Left lung (tissue), 10 donors: ENCODE results near the gene DYNC1LI2. TPM values are rescaled to one million over a fixed set of nuclear protein-coding genes. Genes with fewer than 3 reads are reported as not detected.

Source experiments
- ATAC-seq: fragments of 200-7000 bp; cut with Tn5 transposase; one replicate; pipeline ENCODE4 v1.9.1; 2020; ENCODE audit warnings: moderate library complexity
- DNase-seq, 4 donors: peaks; one replicate each; pipeline ENCODE4 v3.0.0-alpha.2; 2013 to 2020
- H3K27ac ChIP-seq, 2 donors: fragments of 200-600 bp; sonication (generic) in 1 of 2; one replicate each; pipeline versions ENCODE4 v1.5.0 to v1.8.0; 2020 to 2021
- H3K27me3 ChIP-seq, 2 donors: fragments of 200-600 bp; sonication (generic) in 1 of 2; one replicate each; pipeline versions ENCODE4 v1.5.0 to v1.8.0; 2020 to 2021
- H3K36me3 ChIP-seq, 2 donors: fragments of 200-600 bp; sonication (generic) in 1 of 2; one replicate each; pipeline versions ENCODE4 v1.5.0 to v1.8.0; 2020 to 2021
- H3K4me1 ChIP-seq, 2 donors: fragments of 200-600 bp; one replicate each; pipeline ENCODE4 v1.8.0; 2021
- H3K4me3 ChIP-seq, 2 donors: fragments of 200-600 bp; sonication (generic) in 1 of 2; one replicate each; pipeline versions ENCODE4 v1.5.0 to v1.8.0; 2020 to 2021; ENCODE audit warnings: mild to moderate bottlenecking in 1 of 2
- H3K9me3 ChIP-seq, 2 donors: fragments of 200-600 bp; sonication (generic) in 1 of 2; one replicate each; pipeline versions ENCODE4 v1.5.0 to v1.8.0; 2020 to 2021
- CTCF ChIP-seq, 2 donors: fragments of 200-600 bp; sonication (generic) in 1 of 2; IDR thresholded peaks; one replicate each; pipeline versions ENCODE4 v1.5.0 to v1.8.0; 2021; ENCODE audit warnings: antibody characterized with exemption in 2 of 2
- intact Hi-C, 2 donors: fragments of 100-400 bp; cut with DNase I; formaldehyde crosslinking; loops; one replicate each; pipeline versions ENCODE4 v1.11.2 to v1.14.2; 2022
- polyA plus RNA-seq, 6 donors: library from polyadenylated mRNA; unstranded; fragments of 120-200 nt; gene quantifications; one replicate each; pipeline ENCODE4 v1.2.1, GENCODE V29; 2013; ENCODE audit not compliant: insufficient read length in 6 of 6
- total RNA-seq, 2 donors: library from RNA; stranded (reverse); fragmentation: NEBNext Ultra II Directional; extraction: Animal tissue kit (Norgen Biotek cat#: 25700); gene quantifications; one replicate each; pipeline ENCODE4 v1.2.1, GENCODE V29; 2021
- donor health status: DM: no; HTN: yes; CAD: no.
- donor health status: DM: no; HTN: no; CAD: no.

Gene DYNC1LI2
- total and polyA plus RNA-seq, 8 donors, result 118 to 162 (median 145) TPM

GRCh38 chr16:66681676-66682075, 69.7 kb downstream of the DYNC1LI2 start:
- Histone ChIP-seq H3K27ac (no peak overlapping the region), H3K36me3 (peaks cover 0 to 15% of the 10 kb centered on the region in 2 donors), H3K9me3 (no peaks in the 10 kb centered on the region), H3K27me3 (no peaks in the 10 kb centered on the region), H3K4me1 (no peaks in the 10 kb centered on the region), H3K4me3 (no peak overlapping the region)
- TF ChIP-seq CTCF (IDR thresholded peaks at IDR 0.05), result no peak
- no peak for DNase-seq
- no peak for ATAC-seq
- intact Hi-C loops, result no loop called here

DNA sequence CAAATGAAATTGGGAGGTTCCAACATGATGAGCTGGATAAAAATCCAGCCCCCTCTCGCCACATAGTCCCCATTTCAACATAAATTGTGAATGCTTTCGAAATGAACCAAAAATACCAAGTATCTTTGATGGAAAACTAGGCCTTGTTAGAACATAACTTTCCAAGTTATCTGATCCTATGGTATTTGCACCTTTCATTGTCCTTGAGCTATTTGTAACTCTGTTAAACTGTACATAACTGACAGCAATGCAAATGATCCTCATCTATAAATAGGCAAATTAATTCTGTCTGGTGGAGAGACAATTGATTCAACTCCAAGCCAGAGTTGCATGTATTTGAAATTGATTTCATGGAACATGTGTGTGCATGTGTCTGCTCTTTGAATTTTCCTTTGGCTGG, 73.1 kb downstream of the DYNC1LI2 start:
- Histone ChIP-seq H3K36me3 (peaks cover 0 to 15% of the 10 kb centered on the region in 2 donors), H3K27ac (no peak overlapping the region), H3K27me3 (no peaks in the 10 kb centered on the region), H3K4me3 (no peak overlapping the region), H3K9me3 (no peaks in the 10 kb centered on the region), H3K4me1 (no peaks in the 10 kb centered on the region)
- ATAC-seq (no peak), DNase-seq (no peak)
- TF ChIP-seq CTCF (IDR thresholded peaks at IDR 0.05), result no peak
- intact Hi-C loops, result no loop called here

DNA sequence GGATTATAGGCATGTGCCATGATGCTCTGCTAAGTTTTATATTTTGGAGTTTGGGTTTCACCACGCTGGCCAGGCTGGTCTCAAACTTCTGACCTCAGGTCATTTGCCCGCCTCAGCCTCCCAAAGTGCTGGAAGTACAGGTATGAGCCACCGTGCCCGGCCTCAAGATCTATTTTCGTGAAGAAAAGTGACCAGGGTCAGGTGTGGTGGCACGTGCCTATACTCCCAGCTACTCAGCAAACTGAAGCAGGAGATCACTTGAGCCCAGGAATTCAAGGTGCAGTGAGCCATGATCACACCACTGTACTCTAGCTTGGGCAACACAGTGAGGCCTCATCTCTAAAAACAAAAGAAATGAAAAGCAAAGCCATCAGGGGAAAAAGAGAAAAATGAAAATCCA, 73.6 kb downstream of the DYNC1LI2 start:
- no peaks in the 10 kb centered on the region for H3K9me3 ChIP-seq
- ATAC-seq (no peak), DNase-seq (no peak)
- peaks cover 0 to 15% of the 10 kb centered on the region in 2 donors for H3K36me3 ChIP-seq
- no peak for TF ChIP-seq CTCF (IDR thresholded peaks at IDR 0.05)
- intact Hi-C loops, result no loop called here
- no peaks in the 10 kb centered on the region for H3K4me1 ChIP-seq
- no peak overlapping the region for H3K27ac ChIP-seq
- no peak overlapping the region for H3K4me3 ChIP-seq
- no peaks in the 10 kb centered on the region for H3K27me3 ChIP-seq

DNA sequence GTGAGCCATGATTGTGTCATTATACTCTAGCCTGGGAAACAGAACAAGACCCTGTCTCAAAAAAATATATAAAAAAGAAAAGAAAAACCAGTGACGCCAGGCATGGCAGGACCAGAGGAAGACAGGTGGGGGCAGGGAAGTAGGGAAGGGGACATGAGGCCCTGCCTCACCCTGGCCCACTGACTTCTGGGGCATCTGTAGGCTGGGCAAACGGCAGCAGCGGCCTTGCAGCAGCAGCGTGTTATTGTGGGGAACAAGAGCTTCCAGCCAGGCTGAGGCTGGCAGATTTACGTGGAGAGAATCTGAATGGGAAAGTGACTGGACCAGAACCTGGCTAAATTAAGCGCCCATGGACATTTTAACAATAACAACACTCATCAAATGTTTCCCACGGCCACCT, 74.2 kb downstream of the DYNC1LI2 start:
- ATAC-seq (no peak), DNase-seq (no peak)
- TF ChIP-seq CTCF (IDR thresholded peaks at IDR 0.05), result no peak
- Histone ChIP-seq H3K9me3 (no peaks in the 10 kb centered on the region), H3K36me3 (peaks cover 0 to 15% of the 10 kb centered on the region in 2 donors), H3K4me1 (no peaks in the 10 kb centered on the region), H3K27me3 (no peaks in the 10 kb centered on the region), H3K27ac (no peak overlapping the region), H3K4me3 (no peak overlapping the region)
- intact Hi-C loops, result no loop called here

GRCh38 chr16:66676599-66676998, 74.8 kb downstream of the DYNC1LI2 start:
- intact Hi-C loops, result no loop called here
- Histone ChIP-seq H3K27me3 (no peaks in the 10 kb centered on the region), H3K36me3 (peaks cover 0 to 15% of the 10 kb centered on the region in 2 donors), H3K4me3 (no peak overlapping the region), H3K4me1 (no peaks in the 10 kb centered on the region), H3K27ac (no peak overlapping the region), H3K9me3 (no peaks in the 10 kb centered on the region)
- ATAC-seq (no peak), DNase-seq (no peak)
- no peak for TF ChIP-seq CTCF (IDR thresholded peaks at IDR 0.05)
